Left colon (tissue), 2 donors: ENCODE results near the gene KIAA0408. TPM values are rescaled to one million over a fixed set of nuclear protein-coding genes. Genes with fewer than 3 reads are reported as not detected.
"Not testable (repeated sequence)": the region's sequence is repeated elsewhere in the genome, so short reads cannot be mapped to it uniquely, and the experiment has no call there.

ENCODE experiments used
- ATAC-seq: fragments of 200-7000 bp; cut with Tn5 transposase; one replicate; pipeline ENCODE4 v1.9.1; 2020; ENCODE audit warnings: mild to moderate bottlenecking, moderate library complexity
- DNase-seq, 2 donors: peaks; one replicate each; pipeline ENCODE4 v3.0.0-alpha.2; 2020
- intact Hi-C, 2 donors: fragments of 100-400 bp; cut with DNase I in 1 of 2; cut with micrococcal nuclease in 1 of 2; formaldehyde crosslinking; loops; one replicate each; pipeline versions ENCODE4 v1.11.2 to v1.14.0; 2022; cut with DNase I, micrococcal nuclease
- total RNA-seq, 2 donors: library from RNA; stranded (reverse); fragmentation: NEBNext Ultra II Directional; extraction: Animal tissue kit (Norgen Biotek cat#: 25700); gene quantifications; one replicate each; pipeline ENCODE4 v1.2.1, GENCODE V29; 2021
- donor health status: DM: no; HTN: no; CAD: no.
- donor health status: DM: yes; HTN: yes; CAD: no.

KIAA0408 gene
- total RNA-seq, 2 donors from 2014 or later, result 1.5 to 6.5 TPM

- ATAC-seq (no peak), DNase-seq (no peak)
- intact Hi-C loops, result no loop called here
Observed at GRCh38 chr6:127434651-127435050, 24.5 kb downstream of the KIAA0408 start.

DNA sequence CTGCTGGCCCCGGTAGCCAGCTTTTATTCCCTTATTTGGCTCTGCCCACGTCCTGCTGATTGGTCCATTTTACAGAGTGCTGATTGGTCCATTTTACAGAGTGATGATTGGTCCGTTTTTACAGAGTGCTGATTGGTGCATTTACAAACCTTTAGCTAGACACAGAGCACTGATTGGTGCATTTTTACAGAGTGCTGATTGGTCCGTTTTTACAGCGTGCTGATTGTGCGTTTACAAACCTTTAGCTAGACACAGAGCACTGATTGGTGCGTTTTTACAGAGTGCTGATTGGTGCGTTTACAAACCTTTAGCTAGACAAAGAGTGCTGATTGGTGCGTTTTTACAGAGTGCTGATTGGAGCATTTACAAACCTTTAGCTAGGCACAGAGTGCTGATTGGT is 30.6 kb downstream of the KIAA0408 start:
- DNase-seq, ATAC-seq, intact Hi-C loops: not testable (repeated sequence)

DNA sequence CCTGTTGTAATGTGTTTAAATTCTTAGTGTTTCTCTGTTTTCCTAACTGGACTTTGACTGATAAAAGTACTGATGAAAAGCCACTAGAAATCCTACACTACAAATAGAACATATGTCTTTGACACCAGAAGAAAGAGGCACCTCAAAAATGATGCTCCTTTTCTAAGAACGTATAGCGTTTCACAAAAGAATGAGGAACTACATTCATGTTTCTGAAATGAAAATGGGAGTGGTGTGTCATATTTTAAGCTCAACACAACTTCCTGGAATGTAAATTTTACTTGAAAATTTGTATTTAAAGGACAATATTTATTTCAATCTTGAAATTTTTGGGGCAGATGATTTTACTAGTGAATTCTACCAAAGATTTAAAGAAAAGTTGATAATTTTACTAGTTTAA is 35.3 kb downstream of the KIAA0408 start:
- DNase-seq (no peak), ATAC-seq (no peak)
- intact Hi-C loops, result no loop called here

DNA sequence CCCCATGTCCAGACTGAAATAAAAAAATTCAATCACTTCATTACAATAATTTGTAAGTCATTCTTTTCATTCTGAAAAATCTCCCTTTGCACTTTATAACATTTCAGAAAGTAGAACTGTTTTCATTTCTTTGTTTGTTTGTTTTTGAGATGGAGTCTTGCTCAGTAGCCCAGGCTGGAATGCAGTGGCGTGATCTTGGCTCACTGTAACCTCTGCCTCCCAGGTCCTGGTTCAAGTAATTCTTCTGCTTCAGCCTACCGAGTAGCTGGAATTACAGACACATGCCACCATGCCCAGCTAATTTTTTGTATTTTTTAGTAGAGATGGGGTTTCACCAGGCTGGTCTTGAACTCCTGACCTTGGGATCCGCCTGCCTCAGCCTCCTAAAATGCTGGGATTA is 38.0 kb downstream of the KIAA0408 start:
- intact Hi-C loops, DNase-seq, ATAC-seq: not testable (repeated sequence)

- DNase-seq (peak; percentile 31 to 63), ATAC-seq (peak; percentile 97)
- intact Hi-C loops, result no loop called here
Observed at GRCh38 chr6:127420556-127420955, 38.6 kb downstream of the KIAA0408 start.

- DNase-seq (no peak), ATAC-seq (no peak)
- intact Hi-C loops, result loop anchor here in 1 of 2 donors (10.0 kb wide), 1 partner anchor 110 kb away; no protein-coding TSS in a partner anchor
Observed at GRCh38 chr6:127415096-127415495, 44.1 kb downstream of the KIAA0408 start.

DNA sequence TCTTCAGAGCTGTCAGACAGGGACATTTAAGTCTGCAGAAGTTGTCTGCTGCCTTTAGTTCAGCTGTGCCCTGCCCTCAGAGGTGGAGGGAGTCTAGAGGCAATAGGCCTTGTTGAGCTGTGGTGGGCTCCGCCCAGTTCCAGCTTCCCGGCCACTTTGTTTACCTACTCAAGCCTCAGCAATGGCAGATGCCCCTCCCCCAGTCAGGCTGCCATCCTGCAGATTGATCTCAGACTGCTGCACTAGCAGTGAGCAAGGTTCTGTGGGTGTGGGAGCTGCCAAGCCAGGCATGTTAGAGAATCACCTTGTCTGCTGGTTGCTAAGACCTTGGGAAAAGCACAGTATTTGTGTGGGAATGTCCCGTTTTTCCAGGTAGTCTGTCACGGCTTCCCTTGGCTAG is 46.1 kb downstream of the KIAA0408 start:
- DNase-seq (peak; percentile 69 to 79), ATAC-seq (peak; percentile 51)
- intact Hi-C loops, result loop anchor here in 1 of 2 donors (10.0 kb wide), 1 partner anchor 108 kb away; no protein-coding TSS in a partner anchor

- ATAC-seq, DNase-seq: not testable (repeated sequence)
- intact Hi-C loops, result loop anchor here in 1 of 2 donors (10.0 kb wide), 1 partner anchor 107 kb away; no protein-coding TSS in a partner anchor
Observed at GRCh38 chr6:127412016-127412415, 47.2 kb downstream of the KIAA0408 start.

Other genes with a start within 250 kb of the KIAA0408 start
- 10 to 100 TPM; 24.5 to 26.7 TPM for gene RNF146, start 192.5 kb downstream of the KIAA0408 start, total RNA-seq
- gene ECHDC1, start 115.8 kb downstream of the KIAA0408 start, total RNA-seq, result 10 to 100 TPM; 55.3 to 97.9 TPM
- not detected for gene C6orf58, start 117.8 kb upstream of the KIAA0408 start, total RNA-seq